22Rv1 (cell line): ENCODE data around the gene EXOC3L1.

ENCODE experiments used
- CTCF ChIP-seq: fragments of 450-650 bp; IDR thresholded peaks from 2 replicates; pipeline ENCODE4 v1.5.1; 2017; ENCODE audit warnings: mild to moderate bottlenecking
- ZFX ChIP-seq: fragments of 450-650 bp; IDR thresholded peaks from 2 replicates; pipeline ENCODE4 v1.6.1; 2017; ENCODE audit warnings: antibody characterized with exemption, borderline replicate concordance

GRCh38 chr16:67198238-67198734 is 8.3 kb upstream of the EXOC3L1 start:
- peak; percentile 95 for TF ChIP-seq CTCF
- TF ChIP-seq ZFX, result no peak
